Esophagus muscularis mucosa (tissue), 4 donors: ENCODE measurements around the gene FAM149A. TPM values are rescaled to one million over a fixed set of nuclear protein-coding genes. Genes with fewer than 3 reads are reported as not detected.

Experiments used
- DNase-seq: peaks from one replicate; pipeline ENCODE4 v3.0.0-alpha.2; 2017; ENCODE audit errors: extremely low spot score
- H3K27ac ChIP-seq, 4 donors: fragments of 200-600 bp; sonication (generic); replicated peaks in 1 of 4; 1 replicate in 3 of 4; 2 replicates in 1 of 4; pipeline ENCODE4 v1.5.1; 2016 to 2019; ENCODE audit warnings: mild to moderate bottlenecking in 1 of 4
- H3K27me3 ChIP-seq, 4 donors: fragments of 200-600 bp; sonication (generic); one replicate each; pipeline versions ENCODE4 v1.5.1 to v1.6.0; 2016 to 2019
- H3K36me3 ChIP-seq, 4 donors: fragments of 200-600 bp; sonication (generic); one replicate each; pipeline ENCODE4 v1.5.1; 2016 to 2019
- H3K4me1 ChIP-seq, 4 donors: fragments of 200-600 bp; sonication (generic); one replicate each; pipeline ENCODE4 v1.5.1; 2016 to 2019
- H3K4me3 ChIP-seq, 4 donors: fragments of 200-600 bp; sonication (generic); 1 replicate in 2 of 4; 2 replicates in 2 of 4; pipeline ENCODE4 v1.5.1; 2016 to 2019; ENCODE audit warnings: mild to moderate bottlenecking in 4 of 4, moderate library complexity in 1 of 4
- H3K9me3 ChIP-seq, 4 donors: fragments of 200-600 bp; sonication (generic); 1 replicate in 3 of 4; 2 replicates in 1 of 4; pipeline ENCODE4 v1.5.1; 2016 to 2019
- CTCF ChIP-seq, 3 experiments: fragments of 200-600 bp in 2 of 3; fragments of 450-650 bp in 1 of 3; sonication (generic) in 2 of 3; IDR thresholded peaks; one replicate each; pipeline ENCODE4 v1.5.1; 2017 to 2019; ENCODE audit warnings: antibody characterized with exemption in 3 of 3, mild to moderate bottlenecking in 2 of 3, moderate library complexity in 1 of 3
- EP300 ChIP-seq: sonication (generic); formaldehyde crosslinking; IDR thresholded peaks from one replicate; pipeline ENCODE4 v1.6.1; 2017; ENCODE audit warnings: antibody characterized with exemption
- POLR2A ChIP-seq: fragments of 450-650 bp; IDR thresholded peaks from one replicate; pipeline ENCODE4 v1.6.1; 2017; ENCODE audit warnings: antibody characterized with exemption, moderate library complexity, mild to moderate bottlenecking, low read depth
- POLR2AphosphoS5 ChIP-seq, 2 donors: sonication (generic); formaldehyde crosslinking; IDR thresholded peaks; one replicate each; pipeline ENCODE4 v1.6.1; 2017; ENCODE audit warnings: antibody characterized with exemption in 2 of 2
- WGBS: methylation state at CpG from one replicate; pipeline ENCODE4 v1.1.5; 2018; 5-methylcytosine and 5-hydroxymethylcytosine counted together
- intact Hi-C: fragments of 100-400 bp; cut with DNase I; formaldehyde crosslinking; loops from one replicate; pipeline ENCODE4 v1.15.1; 2023
- total RNA-seq, 4 donors: library from RNA; depleted of rRNA; stranded (reverse); fragments of >200 nt; gene quantifications; one replicate each; pipeline versions ENCODE4 v1.1.0 to v1.2.1, GENCODE V29; 2016

FAM149A gene
- 10 to 100 TPM; 19.5 to 38.8 (median 33.6) TPM for total RNA-seq

GRCh38 chr4:186104114-186104889, at the start of gene FAM149A:
Gene FAM149A (plus strand): TSS chr4:186104704.
- H3K27me3 ChIP-seq: peaks cover 0 to 6% (median 2%) of the 10 kb centered on the region in 4 donors
- H3K27ac ChIP-seq: peak within 1 kb of the TSS; percentile 68 to 78 (median 78)
- H3K4me1 ChIP-seq: peaks cover 10 to 39% (median 37%) of the 10 kb centered on the region in 4 donors
- H3K36me3 ChIP-seq: no peaks in the 10 kb centered on the region
- H3K4me3 ChIP-seq: peak within 1 kb of the TSS; percentile 76 to 93 (median 85)
- intact Hi-C loops: no loop called here
- 89% methylated on average over 9 of the region's 57 CpGs for WGBS
- no peaks in the 10 kb centered on the region for H3K9me3 ChIP-seq
- no peak for TF ChIP-seq EP300
- peak in 1 of 2 donors; percentile 47 for TF ChIP-seq POLR2AphosphoS5 (IDR thresholded peaks at IDR 0.05)
- no peak for DNase-seq

- H3K27me3 ChIP-seq: no peaks in the 10 kb centered on the region
- intact Hi-C loops: no loop called here
- no peak for TF ChIP-seq POLR2AphosphoS5 (IDR thresholded peaks at IDR 0.05)
- no peak for TF ChIP-seq POLR2A
- no peak for TF ChIP-seq EP300
- no peak for TF ChIP-seq CTCF (IDR thresholded peaks at IDR 0.05)
- H3K36me3 ChIP-seq: no peaks in the 10 kb centered on the region
- H3K9me3 ChIP-seq: no peaks in the 10 kb centered on the region
- no peak overlapping the region for H3K4me3 ChIP-seq
- no peak for DNase-seq
- H3K4me1 ChIP-seq: no peaks in the 10 kb centered on the region
- 74% methylated on average over 6 of the region's 6 CpGs for WGBS
- no peak overlapping the region for H3K27ac ChIP-seq
These were observed 46.1 kb upstream of the FAM149A start for GRCh38 chr4:186058253-186058979.

- intact Hi-C loops: no loop called here
These were observed 45.6 kb upstream of the FAM149A start for GRCh38 chr4:186058980-186059316.

GRCh38 chr4:186061921-186062320, 42.6 kb upstream of the FAM149A start:
- TF ChIP-seq EP300: no peak
- no peak for TF ChIP-seq POLR2AphosphoS5 (IDR thresholded peaks at IDR 0.05)
- no peak for TF ChIP-seq CTCF (IDR thresholded peaks at IDR 0.05)
- 90% methylated on average over 4 of the region's 4 CpGs for WGBS
- Histone ChIP-seq H3K27ac (no peak overlapping the region), H3K4me3 (no peak overlapping the region), H3K9me3 (no peaks in the 10 kb centered on the region), H3K4me1 (no peaks in the 10 kb centered on the region), H3K36me3 (no peaks in the 10 kb centered on the region), H3K27me3 (no peaks in the 10 kb centered on the region)
- intact Hi-C loops: no loop called here
- no peak for DNase-seq

More at GRCh38 chr4:186058980-186059316, 45.6 kb upstream of the FAM149A start:
- H3K27ac ChIP-seq: no peak overlapping the region
- WGBS: 87% methylated on average over 3 of the region's 3 CpGs
- H3K9me3 ChIP-seq: no peaks in the 10 kb centered on the region
- DNase-seq: no peak
- H3K4me3 ChIP-seq: no peak overlapping the region
- H3K36me3 ChIP-seq: no peaks in the 10 kb centered on the region
- no peaks in the 10 kb centered on the region for H3K4me1 ChIP-seq
- no peak for TF ChIP-seq POLR2AphosphoS5 (IDR thresholded peaks at IDR 0.05)
- no peaks in the 10 kb centered on the region for H3K27me3 ChIP-seq

GRCh38 chr4:186067757-186068385, 36.6 kb upstream of the FAM149A start:
- WGBS: 51% methylated on average over 9 of the region's 9 CpGs
- TF ChIP-seq EP300 (no peak), POLR2A (no peak), POLR2AphosphoS5 (IDR thresholded peaks at IDR 0.05) (peak in 1 of 2 donors; percentile 41), CTCF (IDR thresholded peaks at IDR 0.05) (peak; percentile 61 to 68 (median 61))
- peak overlapping the region; percentile 54 to 65 (median 62) for H3K4me3 ChIP-seq
- peak overlapping the region; percentile 69 to 72 (median 71) for H3K27ac ChIP-seq
- no peak for DNase-seq
- no peaks in the 10 kb centered on the region for H3K36me3 ChIP-seq
- intact Hi-C loops: loop anchor here (2.0 to 5.0 kb wide), 2 partner anchors 69 to 124 kb away; partner anchors contain the start of gene CYP4V2
- peaks cover 6 to 18% (median 14%) of the 10 kb centered on the region in 4 donors for H3K4me1 ChIP-seq
- H3K9me3 ChIP-seq: no peaks in the 10 kb centered on the region
- no peaks in the 10 kb centered on the region for H3K27me3 ChIP-seq
